Measurements from ENCODE around the gene GFRA4.

The GFRA4 gene

GRCh38 chr20:3673221-3674070, 10.2 kb upstream of the GFRA4 start:
- no peak for DNase-seq

DNA sequence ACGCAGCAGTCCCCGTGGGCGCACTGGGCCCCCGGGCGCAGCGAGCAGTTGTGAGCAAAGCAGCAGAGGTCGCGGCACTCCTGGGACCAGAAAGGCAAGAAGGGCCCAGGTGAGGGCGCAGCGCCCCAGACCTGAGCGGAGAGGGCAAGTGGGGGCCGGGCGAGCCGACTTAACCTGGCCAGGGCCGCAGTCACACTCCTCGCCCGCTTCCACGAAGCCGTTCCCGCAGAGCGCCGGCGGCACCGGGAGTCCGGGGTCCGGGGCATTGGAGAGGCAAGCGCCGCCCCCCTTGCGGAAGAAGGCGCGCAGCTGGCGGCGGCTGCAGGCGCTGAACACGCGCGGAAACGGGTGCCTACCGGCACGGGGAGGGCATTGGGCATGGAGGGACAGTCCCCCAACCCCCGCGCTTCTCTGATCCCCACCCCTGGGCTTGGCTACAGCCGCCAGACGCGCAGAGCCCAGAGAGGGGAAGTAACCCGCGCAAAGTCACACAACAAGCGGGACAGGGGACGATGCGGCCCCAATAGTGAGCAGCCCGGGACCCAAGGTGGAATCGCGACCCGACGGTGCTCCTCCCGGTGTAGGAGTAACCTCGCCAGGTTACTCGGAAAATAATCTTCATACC, 9.5 kb upstream of the GFRA4 start:
- DNase-seq, result no peak

GRCh38 chr20:3671986-3672546, 8.9 kb upstream of the GFRA4 start:
- DNase-seq, result no peak

GRCh38 chr20:3670945-3671344, 7.7 kb upstream of the GFRA4 start:
- no peak for DNase-seq

GRCh38 chr20:3670511-3670910, 7.3 kb upstream of the GFRA4 start:
- no peak for DNase-seq

DNA sequence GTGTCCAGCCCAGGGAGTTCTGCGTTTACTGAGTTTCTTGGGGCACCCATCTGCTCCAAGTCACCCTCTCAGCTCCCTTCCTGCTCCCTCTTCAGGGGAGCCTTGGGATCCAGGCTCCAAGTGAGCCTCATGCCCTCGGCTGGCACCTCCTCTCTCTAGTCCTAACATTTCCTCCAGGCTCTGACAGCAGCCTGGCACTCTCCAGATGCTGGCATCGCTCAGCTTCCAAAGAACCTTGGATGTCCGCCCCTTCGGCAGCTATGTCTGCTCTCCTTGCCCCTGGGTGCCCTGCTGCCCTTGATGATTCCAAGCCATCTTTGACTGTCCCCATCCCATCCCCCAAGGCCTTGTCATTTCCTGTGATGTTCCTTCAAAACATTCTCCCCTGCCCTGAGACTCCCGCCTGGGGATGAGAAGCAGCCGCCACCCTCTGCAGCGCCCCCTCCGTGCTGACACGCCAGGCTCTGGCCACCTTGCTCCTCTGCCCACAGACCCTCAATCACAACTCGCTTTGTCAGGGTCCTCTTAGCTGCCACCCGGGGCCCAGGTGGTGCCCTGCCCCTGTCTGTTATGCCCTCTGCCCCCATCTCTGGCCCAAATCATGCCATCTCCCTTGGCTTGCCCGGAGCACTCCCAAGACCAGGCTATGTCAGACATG, 6.6 kb upstream of the GFRA4 start:
- DNase-seq, result no peak

DNA sequence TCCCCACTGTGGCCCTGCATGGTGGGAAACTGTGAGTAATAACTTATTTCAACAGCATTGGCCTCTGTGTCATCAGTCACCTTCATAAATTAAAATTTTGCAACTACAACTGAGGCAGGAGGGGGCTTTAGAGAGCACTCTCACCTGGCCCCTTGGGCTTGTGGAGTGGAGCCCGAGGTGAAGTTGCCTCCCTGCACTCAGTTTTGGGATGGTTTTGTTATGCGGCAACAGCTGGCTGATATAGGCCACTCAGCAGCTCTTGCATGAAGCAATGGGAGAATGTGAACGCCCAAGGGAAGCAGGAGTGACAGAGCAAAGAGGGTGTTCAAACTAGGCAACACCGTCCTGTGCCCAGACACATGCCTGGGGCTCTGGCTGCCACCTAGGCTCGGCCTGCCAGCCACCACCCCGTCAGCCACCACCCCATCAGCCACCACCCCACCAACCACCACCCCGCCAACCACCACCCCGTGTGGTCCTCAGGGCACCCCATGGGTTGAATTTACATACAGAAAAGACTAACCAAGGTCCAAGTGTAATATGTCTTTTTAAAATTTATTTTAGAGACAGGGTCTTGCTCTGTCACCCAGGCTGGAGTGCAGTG, 4.3 kb upstream of the GFRA4 start:
- DNase-seq, result no peak

GRCh38 chr20:3663858-3664257, 659 bp upstream of the GFRA4 start:
- DNase-seq, result no peak

DNA sequence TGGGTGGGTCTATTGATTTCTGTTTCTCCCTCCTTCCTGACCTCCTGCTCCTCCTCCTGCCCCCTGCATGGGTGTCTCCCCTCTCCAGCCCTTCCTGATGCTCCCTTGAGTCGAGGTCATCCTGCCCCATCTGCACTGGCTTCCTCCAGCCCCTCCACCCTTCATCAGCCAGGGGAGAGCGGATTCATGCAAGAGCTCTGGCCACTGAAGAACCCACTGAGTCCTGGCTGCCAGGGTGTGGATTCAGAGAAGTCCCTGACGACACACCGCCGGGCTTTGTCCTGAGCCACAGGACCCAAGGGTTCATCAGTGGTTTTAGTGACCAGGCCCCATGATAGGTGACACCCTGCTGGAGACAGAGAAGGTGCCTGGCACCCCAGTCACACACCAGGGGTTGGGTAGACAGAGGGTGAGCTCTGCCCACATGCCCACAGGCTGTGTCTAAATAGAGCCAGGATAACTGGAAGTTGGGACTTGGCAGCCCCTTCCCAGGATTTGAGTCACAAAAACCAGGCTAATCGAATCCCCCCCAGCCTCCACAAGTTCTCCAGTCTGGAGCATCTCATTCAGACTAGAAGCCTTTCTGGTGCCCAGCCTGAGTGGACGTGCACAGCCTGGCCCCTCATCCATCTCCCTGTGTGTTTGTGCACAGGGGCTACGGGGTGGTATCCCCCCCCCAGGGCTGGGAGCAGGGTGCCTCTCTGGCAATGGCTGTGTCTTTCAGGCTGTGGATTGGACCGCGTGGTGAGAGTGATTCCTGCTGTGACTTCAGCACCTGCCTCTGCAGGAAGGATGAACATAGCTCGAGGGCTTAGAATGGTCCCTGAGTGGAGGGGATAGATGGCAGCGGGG, 1.2 kb downstream of the GFRA4 start:
- no peak for DNase-seq

DNA sequence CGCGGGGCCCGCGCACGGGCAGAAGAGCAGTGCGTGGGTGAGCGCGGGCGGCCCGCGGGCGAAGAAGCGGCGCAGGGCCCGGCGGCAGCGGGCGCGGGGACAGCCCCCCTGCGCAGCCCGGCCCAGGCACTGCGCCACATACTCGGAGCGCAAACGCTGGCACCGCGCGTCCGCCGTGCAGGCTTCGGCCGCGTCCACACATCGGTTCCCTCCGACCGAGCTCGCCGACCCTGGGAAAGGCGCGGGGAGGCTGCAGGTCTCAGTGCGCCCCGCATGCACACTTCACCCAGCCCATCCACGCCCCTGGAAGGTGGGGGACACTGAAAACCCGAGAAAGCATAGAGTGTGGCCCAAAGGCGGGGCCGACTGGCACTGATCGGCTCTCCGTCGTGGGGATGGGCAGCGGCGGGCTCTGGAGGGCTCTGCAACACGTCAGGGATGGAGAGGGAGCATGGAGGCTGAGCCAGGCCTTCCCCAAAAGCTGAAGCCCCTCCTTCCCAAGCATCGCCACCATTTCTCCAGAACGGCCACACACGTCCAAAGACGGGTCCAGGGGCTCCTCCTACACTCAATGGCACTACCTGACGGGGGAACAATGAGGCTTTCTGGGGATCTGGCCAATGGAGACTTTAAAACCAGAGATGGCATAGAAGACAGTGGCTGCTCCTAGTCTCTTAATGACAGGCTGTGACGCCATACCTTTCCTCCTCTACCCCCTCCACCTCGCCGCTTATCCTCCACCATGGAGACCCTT, 2.0 kb downstream of the GFRA4 start:
- DNase-seq, result no peak

DNA sequence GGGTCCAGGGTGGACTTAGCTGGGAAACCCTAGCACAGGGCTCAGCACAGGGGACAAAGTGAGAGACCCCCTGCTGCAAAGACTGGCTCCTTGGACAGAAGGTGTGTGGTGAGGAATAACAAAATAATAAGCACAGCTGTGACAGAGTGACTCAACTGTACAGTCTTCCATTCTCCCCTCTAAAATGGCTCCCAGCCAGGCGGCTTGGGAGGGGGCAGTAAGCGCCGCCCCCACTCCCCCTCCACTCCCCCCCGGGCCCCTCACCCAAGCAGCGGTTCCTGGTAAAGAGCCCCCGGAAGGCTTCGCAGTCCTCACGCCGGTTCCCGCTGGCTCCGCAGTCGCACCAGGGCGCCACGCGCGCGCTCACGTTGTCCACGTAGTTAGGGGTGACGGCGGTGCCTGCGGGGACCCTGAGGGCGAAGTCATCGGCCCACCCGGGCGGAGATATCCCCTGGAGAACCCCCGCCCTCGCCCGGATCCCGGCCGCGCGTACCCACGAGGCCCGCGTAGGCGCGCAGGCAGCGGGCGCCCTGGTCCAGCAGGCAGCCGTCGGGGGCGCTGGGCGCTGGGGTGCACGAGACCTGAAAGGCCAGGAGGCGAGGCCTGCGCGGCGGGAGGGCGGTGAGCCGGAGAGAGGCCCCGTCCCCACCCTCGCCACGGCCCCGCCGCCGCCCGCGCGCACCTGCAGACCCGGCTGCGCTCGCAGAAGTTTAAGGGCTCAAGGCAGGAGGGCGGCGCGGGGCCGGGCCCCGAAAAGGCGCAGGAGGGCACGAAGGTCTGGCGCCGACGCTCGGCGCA, 2.7 kb downstream of the GFRA4 start:
- no peak for DNase-seq

DNA sequence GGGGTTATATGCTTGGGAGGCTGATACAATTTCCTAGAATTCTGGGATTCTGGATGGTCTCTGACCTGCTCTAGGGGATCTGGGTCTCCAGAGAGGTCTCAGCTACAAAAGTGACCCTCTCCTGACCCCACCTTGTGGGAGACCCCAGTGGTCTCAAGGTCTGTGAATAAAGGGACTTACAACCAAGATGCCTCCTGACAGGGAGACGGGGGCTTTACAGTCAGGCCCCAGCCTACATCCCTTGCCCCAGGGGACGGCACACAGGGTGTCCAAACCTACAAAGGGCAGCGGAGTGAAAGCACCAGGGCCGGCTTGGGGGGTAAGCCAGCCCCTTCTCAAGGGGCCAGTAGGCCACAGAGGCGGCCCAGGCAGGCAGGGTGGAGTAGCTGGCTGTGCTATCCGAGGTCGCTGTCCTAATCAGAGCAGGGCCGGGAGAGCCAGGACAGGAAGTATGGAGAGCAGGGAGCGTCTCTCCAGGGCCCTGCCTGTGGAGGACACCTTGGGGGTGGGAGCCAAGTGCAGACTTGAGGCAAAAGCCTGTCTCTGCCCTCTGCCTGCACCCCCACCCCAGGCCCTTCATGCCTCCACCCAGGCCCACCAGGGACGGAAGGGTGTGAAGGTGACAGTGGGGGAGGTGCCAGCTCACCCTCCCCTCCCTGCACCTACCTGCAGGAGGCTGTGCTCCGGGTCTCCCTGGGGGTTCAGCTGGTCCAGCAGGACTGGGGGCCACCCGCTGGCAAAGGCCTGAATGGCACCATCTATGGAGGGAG, 3.5 kb downstream of the GFRA4 start:
- DNase-seq, result no peak

DNA sequence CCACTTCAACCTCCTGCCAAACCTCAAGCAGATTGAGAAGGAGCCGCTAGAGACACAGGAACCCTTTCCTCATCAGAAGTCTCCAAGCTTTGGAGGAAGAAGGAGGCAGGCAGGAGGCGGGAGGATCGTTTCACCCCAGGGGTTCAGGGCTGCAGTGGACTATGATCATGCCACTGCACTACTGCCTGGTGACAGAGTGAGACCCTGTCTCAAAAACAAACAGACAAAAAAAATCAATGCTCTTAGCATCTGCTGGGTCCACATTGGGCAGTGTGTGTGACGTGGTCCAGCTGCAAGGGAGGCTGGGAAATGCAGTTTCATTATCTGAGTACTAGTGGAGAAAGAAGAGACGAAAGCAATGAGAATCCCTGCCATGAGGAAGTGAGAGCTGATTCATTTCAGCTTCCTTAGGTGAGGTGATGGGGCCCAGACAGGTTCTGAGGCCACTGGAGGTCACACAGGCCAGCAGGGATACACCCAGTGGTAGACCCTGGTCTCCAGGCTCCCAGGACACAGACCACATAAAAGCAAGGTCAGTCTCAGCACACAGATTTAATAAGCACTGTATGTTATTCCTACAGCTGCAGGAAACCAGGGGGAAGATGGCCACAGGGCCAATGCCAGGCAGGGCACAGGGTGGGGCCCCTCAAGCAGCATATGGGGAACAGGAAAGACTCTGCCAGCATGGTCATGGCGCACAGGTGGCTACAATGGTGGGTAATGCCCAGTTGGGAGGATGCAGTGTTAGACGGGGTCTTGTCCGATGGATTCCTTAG, 4.3 kb downstream of the GFRA4 start:
- DNase-seq, result no peak

DNA sequence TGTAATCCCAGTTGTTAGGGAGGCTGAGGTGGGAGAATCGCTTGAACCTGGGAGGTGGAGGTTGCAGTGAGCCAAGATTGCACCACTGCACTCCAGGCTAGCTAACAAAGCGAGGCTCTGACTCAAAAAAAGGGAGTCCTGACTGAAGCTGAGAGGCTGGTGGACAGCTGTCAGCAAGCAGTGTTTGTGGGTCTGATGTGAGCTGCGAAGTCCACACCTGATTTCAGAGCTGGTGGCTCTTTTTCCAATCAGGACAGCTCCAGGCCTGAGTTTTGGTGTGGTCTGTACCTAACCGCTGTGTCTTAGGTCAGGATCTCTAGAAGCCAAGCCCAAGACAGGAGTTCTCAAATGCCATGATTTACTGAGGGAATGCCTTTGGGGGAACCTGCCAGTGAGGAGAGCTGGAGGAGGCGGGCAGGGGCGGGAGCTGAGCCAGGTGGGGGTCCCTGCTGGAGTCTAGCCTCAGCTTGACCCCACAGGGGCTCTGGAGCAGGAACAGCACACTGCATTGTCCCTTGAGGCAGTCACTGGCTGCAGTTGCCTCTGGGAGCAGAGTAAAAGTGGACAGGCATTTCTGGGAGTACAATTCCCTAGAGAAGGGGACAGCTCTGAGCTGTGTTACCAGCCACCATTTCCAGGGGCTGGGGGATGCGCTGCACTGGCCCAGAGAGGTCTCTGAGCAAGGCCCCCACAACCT, 5.0 kb downstream of the GFRA4 start:
- DNase-seq, result no peak

- no peak for DNase-seq
Measured at GRCh38 chr20:3655131-3655405, 8.1 kb downstream of the GFRA4 start.

DNA sequence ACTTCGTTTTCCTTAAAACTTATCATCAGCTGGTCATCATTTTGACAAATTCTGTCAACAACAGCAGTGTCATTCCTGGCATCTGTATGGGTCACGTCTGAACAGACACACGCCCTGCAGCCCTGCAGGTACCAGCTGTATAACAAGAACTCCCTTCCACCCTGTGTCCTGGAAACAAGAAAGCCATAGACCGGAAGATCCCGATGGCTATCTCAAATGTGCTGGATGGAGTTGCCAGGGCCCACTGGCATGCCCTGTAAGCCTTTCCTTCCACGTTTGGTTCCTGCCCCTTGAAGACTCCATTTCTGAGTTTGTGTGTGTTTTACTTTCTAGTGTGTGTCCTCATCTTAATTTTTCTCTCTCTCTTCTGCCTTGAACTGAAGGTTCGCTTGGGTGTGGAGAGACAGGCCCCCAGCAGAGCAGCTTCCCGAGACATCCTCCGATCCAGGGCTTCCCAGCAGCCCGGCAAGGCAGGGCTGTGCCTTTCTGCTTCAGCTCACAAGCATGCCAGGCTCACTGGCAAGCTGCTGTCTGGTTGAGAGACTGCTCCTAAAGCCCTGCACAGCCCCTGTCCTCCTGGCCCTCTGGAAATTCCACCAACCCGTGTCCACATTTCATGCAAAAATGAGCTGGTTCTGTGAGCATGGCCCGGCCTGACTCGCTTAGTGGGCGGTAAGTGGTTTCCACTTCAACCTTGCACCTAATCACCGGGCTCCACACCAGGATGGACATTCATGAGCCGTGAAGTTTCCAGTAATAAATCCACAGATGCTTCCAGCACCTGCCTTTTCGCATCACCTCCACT, 8.7 kb downstream of the GFRA4 start:
- DNase-seq, result no peak

DNA sequence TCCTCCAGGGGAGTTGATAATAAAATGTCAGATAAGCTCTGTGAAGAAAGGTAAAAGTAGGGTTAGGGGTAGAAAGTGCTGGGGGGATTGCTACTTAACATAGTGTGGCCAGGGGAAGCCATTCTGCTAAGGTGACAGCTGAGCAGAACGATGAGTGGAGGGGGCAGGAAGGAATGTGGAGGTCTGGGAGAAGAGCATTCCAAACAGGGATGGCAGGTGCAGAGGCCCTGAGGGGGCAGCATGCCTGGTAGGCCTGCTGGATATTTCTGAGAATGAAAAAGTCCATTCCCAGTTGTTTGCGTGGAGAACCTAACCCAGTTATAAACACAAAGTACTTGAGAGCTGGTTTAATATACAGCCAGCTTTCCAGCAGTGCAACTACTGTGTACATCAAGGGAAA, 9.3 kb downstream of the GFRA4 start:
- DNase-seq, result no peak

Measured in right hindlimb (tissue), 1 donor.